ENCODE data around the gene PCDHA10.

Gene PCDHA10

DNA sequence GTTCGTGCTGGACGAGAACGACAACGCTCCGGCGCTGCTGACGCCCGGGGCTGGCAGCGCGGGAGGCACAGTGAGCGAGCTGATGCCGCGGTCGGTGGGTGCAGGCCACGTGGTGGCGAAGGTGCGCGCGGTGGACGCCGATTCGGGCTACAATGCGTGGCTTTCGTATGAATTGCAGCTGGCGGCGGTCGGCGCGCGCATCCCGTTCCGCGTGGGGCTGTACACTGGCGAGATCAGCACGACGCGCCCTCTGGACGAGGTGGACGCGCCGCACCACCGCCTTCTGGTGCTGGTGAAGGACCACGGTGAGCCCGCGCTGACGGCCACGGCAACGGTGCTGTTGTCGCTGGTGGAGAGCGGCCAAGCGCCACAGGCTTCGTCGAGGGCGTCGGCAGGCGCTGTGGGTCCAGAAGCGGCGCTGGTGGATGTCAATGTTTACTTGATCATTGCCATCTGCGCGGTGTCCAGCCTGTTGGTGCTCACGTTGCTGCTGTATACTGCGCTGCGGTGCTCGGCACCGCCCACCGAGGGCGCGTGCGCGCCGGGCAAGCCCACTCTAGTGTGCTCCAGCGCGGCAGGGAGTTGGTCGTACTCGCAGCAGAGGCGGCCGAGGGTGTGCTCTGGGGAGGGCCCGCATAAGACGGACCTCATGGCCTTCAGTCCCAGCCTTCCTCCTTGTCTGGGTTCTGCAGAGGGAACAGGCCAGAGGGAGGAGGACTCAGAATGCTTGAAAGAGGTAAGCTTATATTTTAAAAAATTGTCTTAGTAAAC lies 28.4 kb downstream of the PCDHA10 start:
- no peak for DNase-seq

DNA sequence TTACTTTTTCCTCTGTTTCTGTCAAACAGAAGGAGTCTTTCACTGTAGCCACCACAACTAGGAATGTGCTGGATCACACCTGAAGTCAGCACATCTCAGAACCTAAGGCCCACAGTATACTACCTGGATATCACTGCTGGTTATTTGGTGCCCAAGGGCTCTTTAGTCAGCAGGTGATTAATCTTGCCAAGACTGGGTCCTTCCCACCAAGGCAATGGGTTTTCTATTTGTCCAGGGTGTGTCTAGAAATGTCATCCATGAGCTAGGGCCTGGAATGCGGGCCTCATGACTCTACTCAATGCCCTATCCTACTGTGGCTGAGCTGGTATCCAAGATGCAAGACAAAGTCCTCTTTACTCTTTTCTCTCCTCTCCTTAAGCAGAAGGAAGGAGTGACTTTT lies 60.6 kb downstream of the PCDHA10 start:
- DNase-seq, result no peak
